Lower lobe of right lung (tissue), 2 donors: ENCODE data around the gene ACOXL. TPM values are rescaled to one million over a fixed set of nuclear protein-coding genes. Genes with fewer than 3 reads are reported as not detected.

ENCODE experiments used
- ATAC-seq, 2 donors: fragments of 200-7000 bp; cut with Tn5 transposase; one replicate each; pipeline ENCODE4 v1.9.1; 2020 to 2022; ENCODE audit warnings: mild to moderate bottlenecking in 2 of 2, moderate library complexity in 2 of 2
- DNase-seq: peaks from one replicate; pipeline ENCODE4 v3.0.0-alpha.2; 2020
- H3K27ac ChIP-seq: fragments of 200-600 bp; one replicate; pipeline ENCODE4 v1.8.0; 2022
- H3K27me3 ChIP-seq: fragments of 200-600 bp; one replicate; pipeline ENCODE4 v1.8.0; 2022; ENCODE audit warnings: low read depth
- H3K36me3 ChIP-seq: fragments of 200-600 bp; one replicate; pipeline ENCODE4 v1.8.0; 2022; ENCODE audit warnings: mild to moderate bottlenecking
- H3K4me1 ChIP-seq: fragments of 200-600 bp; one replicate; pipeline ENCODE4 v1.8.0; 2022
- H3K4me3 ChIP-seq: fragments of 200-600 bp; one replicate; pipeline ENCODE4 v1.8.0; 2022; ENCODE audit warnings: mild to moderate bottlenecking
- H3K9me3 ChIP-seq: fragments of 200-600 bp; one replicate; pipeline ENCODE4 v1.8.0; 2022
- intact Hi-C: fragments of 100-400 bp; cut with DNase I; formaldehyde crosslinking; loops from one replicate; pipeline ENCODE4 v1.11.0; 2022
- total RNA-seq: library from RNA; stranded (reverse); fragmentation: NEBNext Ultra II Directional; extraction: Animal tissue kit (Norgen Biotek cat#: 25700); gene quantifications from one replicate; pipeline ENCODE4 v1.2.1, GENCODE V29; 2021
- TF ChIP-seq, protein P1 (sequence below): fragments of 200-600 bp; IDR thresholded peaks from one replicate; pipeline ENCODE4 v1.8.0; 2022; ENCODE audit warnings: antibody characterized with exemption, mild to moderate bottlenecking
- donor health status: DM: no; HTN: yes; CAD: no; lungs with severe emphysema.

ACOXL gene
- total RNA-seq, 1 donor from 2014 or later: 38.5 TPM

DNA sequence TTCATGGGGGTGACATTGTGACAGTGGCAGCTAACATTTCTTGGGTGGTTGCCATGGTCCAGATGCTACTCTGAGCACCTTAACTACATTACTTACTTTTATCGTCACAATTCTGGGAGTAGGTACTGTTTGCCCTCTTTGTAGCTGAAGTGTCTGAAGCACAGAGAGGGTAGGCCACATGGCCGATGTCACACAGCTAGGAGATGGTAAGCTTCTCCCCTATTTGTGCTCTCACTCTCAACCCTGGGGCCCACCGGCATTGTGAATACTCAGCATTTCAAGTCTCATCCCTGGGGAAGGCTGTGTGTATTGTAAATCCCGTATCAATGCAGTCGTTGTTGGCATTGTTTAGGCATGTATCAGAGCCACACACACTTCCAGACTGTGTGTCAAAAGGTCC lies 136.6 kb downstream of the ACOXL start:
- TF ChIP-seq, protein P1, sequence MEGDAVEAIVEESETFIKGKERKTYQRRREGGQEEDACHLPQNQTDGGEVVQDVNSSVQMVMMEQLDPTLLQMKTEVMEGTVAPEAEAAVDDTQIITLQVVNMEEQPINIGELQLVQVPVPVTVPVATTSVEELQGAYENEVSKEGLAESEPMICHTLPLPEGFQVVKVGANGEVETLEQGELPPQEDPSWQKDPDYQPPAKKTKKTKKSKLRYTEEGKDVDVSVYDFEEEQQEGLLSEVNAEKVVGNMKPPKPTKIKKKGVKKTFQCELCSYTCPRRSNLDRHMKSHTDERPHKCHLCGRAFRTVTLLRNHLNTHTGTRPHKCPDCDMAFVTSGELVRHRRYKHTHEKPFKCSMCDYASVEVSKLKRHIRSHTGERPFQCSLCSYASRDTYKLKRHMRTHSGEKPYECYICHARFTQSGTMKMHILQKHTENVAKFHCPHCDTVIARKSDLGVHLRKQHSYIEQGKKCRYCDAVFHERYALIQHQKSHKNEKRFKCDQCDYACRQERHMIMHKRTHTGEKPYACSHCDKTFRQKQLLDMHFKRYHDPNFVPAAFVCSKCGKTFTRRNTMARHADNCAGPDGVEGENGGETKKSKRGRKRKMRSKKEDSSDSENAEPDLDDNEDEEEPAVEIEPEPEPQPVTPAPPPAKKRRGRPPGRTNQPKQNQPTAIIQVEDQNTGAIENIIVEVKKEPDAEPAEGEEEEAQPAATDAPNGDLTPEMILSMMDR: no peak
- Histone ChIP-seq H3K36me3 (no peaks in the 10 kb centered on the region), H3K27me3 (no peaks in the 10 kb centered on the region), H3K4me1 (no peaks in the 10 kb centered on the region), H3K27ac (no peak overlapping the region), H3K9me3 (no peaks in the 10 kb centered on the region), H3K4me3 (no peak overlapping the region)
- no peak for DNase-seq
- no peak for ATAC-seq
- intact Hi-C loops: no loop called here

DNA sequence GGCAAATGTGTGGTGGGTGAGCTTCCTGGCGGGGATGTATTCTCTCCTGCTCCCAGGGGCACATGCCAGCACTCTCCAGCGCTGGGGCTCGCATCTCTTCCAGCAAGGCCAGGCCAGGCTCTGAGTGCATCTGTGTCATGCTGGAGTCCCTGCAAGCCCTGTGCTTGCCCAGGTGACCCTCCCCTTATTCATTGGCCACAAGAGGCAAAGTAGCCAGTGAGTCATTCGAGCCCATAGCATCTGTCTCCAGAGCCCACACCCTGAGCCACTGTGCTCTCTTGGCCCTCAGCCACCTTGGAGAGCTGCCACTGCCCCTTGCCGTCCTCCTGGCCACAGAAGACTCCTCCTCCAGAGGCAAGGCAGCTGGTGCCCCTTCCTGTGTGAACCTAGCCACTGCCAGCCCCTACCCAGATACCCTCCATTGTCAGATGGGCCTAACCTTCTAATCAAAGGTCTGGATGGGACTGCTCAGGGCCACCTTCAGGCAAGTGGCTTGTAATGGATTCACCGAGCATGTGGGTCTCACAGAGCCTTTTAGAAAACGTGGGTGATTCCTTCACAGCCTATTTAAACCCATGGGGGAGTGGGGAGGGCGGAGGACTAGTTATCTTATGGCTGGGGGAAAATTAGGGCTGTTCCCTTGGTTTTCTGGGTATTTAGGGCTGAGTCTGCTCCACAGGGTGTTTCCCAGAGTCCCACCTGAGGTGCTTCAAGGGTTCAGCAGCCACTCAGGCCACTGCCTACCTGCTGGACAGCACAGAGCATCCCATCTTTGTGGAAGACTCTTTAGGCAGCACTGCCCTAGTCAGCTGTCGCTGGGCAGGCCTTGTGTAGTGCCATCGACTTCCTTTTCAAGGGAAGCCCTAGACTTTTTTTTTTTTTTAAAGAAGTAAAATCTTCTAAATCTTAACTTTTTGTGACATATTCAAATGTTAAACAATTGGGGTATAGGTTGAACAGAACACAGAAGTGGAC lies 137.4 kb downstream of the ACOXL start:
- no peak for DNase-seq
- intact Hi-C loops: no loop called here
- ATAC-seq: peak; percentile 24 to 27

DNA sequence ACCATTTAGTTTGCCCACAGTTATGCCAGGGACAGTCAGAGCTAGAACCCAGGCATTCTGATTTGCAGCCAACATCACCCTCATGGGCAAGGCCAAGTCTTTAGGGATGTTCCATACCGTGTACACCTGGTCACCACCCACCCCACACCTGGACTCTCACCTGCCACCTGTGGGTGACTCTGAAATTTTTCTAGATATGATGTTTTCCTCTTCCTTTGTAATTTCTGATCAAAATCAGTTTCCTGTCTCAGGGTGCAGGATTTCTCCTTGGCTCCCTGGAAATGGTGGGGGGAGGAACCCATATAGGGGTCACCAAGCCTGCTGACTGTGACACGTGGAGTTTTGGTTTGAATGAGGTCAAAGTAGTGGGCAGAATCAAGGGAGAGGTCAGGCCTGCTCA lies 138.2 kb downstream of the ACOXL start:
- intact Hi-C loops: no loop called here
- Histone ChIP-seq H3K4me1 (no peaks in the 10 kb centered on the region), H3K36me3 (no peaks in the 10 kb centered on the region), H3K27me3 (no peaks in the 10 kb centered on the region), H3K27ac (no peak overlapping the region), H3K4me3 (no peak overlapping the region), H3K9me3 (no peaks in the 10 kb centered on the region)
- TF ChIP-seq, protein P1: no peak
- ATAC-seq (no peak), DNase-seq (no peak)

More for the DNA sequence above, 137.4 kb downstream of the ACOXL start:
- TF ChIP-seq, protein P1: no peak
- Histone ChIP-seq H3K4me3 (no peak overlapping the region), H3K9me3 (no peaks in the 10 kb centered on the region), H3K27ac (no peak overlapping the region), H3K36me3 (no peaks in the 10 kb centered on the region), H3K27me3 (no peaks in the 10 kb centered on the region), H3K4me1 (no peaks in the 10 kb centered on the region)

DNA sequence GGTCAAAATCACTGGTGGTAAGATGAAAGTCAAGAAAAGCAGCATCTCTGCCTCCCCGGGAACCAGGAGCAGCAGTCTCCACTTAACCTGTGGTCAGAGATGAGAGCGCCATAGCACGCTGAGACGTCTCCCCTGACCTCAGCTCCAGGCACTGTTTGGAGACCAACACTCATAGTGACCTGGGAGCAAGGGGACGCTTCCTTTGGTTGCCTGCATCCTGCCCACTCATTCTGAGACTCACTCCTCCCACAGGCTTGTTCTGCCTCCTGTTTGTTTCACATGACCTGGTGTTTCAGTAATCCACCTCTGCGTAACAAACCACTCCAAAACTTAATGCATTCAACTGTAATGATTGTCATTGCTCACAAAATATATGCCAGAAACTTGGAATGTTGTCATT lies 139.3 kb downstream of the ACOXL start:
- no peaks in the 10 kb centered on the region for H3K4me1 ChIP-seq
- no peak overlapping the region for H3K4me3 ChIP-seq
- no peak overlapping the region for H3K27ac ChIP-seq
- intact Hi-C loops: no loop called here
- no peaks in the 10 kb centered on the region for H3K27me3 ChIP-seq
- DNase-seq (no peak), ATAC-seq (no peak)
- no peaks in the 10 kb centered on the region for H3K9me3 ChIP-seq
- no peaks in the 10 kb centered on the region for H3K36me3 ChIP-seq
- TF ChIP-seq, protein P1: no peak

DNA sequence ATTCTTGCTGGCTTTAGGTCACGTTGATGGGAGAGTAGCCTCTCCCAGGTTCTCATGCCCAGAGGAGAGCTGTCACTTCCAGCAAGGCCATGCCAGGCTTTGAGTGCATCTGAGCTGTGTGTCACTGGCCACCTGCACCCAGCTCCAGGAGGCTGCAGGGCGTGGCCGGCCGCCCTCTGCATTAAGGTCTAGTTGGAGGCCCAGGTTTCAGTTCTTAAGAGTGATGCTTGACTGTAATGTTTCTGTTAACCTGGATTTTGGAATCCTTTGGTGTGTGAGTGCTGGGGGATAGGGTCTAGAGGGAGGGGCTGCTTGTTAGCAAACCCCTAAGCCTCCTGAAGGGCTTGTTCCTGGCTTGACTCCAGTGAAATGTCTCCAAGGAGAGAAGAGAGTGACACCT lies 140.1 kb downstream of the ACOXL start:
- DNase-seq (no peak), ATAC-seq (no peak)
- Histone ChIP-seq H3K27ac (no peak overlapping the region), H3K36me3 (no peaks in the 10 kb centered on the region), H3K27me3 (no peaks in the 10 kb centered on the region), H3K4me3 (no peak overlapping the region), H3K4me1 (no peaks in the 10 kb centered on the region), H3K9me3 (no peaks in the 10 kb centered on the region)
- intact Hi-C loops: no loop called here
- TF ChIP-seq, protein P1: no peak
